OCI-LY3 (cell line): ENCODE data around the gene LTN1.

ENCODE experiments used
- EZH2phosphoT487 ChIP-seq: fragments of 200-600 bp; shearing (Covaris generic); IDR thresholded peaks from 2 replicates; pipeline ENCODE4 v1.6.1; 2018; ENCODE audit warnings: antibody characterized with exemption, mixed run types, low read depth
- TF ChIP-seq, protein P1 (sequence below): fragments of 200-600, 300-600 bp; sonication (generic); IDR thresholded peaks from 2 replicates; pipeline ENCODE4 v1.5.1; 2014; ENCODE audit warnings: antibody characterized with exemption, low read length, low read depth

DNA sequence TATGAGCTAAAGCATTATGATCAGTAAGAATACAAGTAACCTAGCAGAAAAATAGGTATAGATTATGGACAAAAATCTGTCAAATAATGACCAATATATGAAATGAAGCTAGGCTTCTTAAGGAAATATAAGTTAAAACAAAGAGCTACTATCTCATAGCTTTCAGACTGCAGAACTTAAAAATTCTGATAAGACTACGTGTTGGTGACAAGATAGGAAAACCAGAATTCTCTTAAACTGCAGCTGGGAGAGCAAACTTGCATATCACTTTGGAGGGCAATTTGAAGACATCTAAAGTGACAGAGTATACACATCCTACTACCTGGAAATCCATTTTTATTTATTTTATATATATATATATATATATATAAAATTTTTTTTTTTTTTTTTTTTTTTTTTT, 65.5 kb downstream of the LTN1 start:
- TF ChIP-seq, protein P1, sequence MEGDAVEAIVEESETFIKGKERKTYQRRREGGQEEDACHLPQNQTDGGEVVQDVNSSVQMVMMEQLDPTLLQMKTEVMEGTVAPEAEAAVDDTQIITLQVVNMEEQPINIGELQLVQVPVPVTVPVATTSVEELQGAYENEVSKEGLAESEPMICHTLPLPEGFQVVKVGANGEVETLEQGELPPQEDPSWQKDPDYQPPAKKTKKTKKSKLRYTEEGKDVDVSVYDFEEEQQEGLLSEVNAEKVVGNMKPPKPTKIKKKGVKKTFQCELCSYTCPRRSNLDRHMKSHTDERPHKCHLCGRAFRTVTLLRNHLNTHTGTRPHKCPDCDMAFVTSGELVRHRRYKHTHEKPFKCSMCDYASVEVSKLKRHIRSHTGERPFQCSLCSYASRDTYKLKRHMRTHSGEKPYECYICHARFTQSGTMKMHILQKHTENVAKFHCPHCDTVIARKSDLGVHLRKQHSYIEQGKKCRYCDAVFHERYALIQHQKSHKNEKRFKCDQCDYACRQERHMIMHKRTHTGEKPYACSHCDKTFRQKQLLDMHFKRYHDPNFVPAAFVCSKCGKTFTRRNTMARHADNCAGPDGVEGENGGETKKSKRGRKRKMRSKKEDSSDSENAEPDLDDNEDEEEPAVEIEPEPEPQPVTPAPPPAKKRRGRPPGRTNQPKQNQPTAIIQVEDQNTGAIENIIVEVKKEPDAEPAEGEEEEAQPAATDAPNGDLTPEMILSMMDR, result no peak
- TF ChIP-seq EZH2phosphoT487, result no peak
